Measurements from ENCODE around the gene BAIAP2L2.

The BAIAP2L2 gene

GRCh38 chr22:38106814-38107578, 3.5 kb downstream of the BAIAP2L2 start:
- no peak for DNase-seq

GRCh38 chr22:38104084-38104483, 6.4 kb downstream of the BAIAP2L2 start:
- no peak for DNase-seq

GRCh38 chr22:38103641-38104040, 6.8 kb downstream of the BAIAP2L2 start:
- no peak for DNase-seq

GRCh38 chr22:38098410-38099249, 11.9 kb downstream of the BAIAP2L2 start:
- DNase-seq, result no peak

DNA sequence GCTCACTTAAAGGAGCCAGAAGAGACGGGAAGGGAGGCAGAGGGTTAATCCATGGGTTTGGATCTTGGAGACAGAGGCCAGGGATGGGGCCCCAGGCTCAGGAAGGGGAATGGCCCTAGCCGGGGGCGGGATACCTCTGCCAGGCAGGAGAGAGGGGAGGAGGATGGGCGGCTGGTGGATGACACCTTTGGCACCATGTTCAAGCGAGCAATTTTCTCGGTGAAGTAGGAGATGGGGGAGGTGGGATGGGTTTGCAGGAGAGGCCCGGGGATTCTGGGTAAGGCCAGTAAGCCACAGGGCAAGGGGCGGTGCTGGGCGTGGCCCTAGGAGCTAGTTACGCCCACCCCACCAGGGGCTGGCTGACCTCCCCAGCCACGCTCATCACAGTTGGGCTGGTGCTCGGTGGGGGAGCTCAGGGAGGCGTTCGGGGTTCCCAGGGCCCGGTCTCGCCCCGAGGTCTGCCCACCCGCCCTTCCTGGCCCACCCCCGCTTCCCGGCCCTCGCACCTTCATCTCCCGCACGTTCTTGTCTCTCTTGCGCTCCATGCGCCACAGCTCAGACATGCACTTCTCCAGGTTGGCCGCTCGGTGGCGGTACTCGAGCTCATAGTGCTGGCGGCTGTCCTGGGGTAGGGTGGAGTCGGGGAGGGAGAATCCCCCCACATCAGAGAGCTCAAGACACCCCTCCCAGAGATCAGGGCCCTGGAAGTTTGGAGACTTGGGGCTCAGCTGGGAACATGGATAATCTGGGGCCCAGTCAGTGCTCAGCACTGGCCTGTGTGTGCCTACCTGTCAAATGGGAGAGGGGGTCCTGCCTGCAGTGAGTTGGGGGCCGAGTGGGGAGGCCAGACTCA, 12.7 kb downstream of the BAIAP2L2 start:
- no peak for DNase-seq

- no peak for DNase-seq
Observed at GRCh38 chr22:38097058-38097457, 13.4 kb downstream of the BAIAP2L2 start.

DNA sequence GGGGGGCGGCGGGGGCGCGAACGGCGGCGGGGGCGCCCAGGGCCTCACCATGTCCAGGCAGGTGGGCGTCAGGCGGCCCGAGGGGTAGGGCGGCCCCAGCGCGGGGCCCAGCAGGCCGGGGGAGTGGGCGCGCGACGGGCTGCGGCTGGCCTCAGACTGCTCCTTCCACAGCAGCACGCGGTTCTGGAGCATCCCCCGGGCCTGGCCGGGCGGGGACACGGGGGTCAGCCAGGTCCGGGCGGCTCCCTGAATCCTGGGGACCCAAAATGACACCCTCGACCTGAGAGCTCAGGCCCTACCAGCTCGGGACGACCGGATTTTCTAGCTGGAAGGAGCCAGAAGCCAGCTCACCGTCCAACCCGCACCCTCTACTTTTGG, 21.0 kb downstream of the BAIAP2L2 start:
- DNase-seq, result no peak

DNA sequence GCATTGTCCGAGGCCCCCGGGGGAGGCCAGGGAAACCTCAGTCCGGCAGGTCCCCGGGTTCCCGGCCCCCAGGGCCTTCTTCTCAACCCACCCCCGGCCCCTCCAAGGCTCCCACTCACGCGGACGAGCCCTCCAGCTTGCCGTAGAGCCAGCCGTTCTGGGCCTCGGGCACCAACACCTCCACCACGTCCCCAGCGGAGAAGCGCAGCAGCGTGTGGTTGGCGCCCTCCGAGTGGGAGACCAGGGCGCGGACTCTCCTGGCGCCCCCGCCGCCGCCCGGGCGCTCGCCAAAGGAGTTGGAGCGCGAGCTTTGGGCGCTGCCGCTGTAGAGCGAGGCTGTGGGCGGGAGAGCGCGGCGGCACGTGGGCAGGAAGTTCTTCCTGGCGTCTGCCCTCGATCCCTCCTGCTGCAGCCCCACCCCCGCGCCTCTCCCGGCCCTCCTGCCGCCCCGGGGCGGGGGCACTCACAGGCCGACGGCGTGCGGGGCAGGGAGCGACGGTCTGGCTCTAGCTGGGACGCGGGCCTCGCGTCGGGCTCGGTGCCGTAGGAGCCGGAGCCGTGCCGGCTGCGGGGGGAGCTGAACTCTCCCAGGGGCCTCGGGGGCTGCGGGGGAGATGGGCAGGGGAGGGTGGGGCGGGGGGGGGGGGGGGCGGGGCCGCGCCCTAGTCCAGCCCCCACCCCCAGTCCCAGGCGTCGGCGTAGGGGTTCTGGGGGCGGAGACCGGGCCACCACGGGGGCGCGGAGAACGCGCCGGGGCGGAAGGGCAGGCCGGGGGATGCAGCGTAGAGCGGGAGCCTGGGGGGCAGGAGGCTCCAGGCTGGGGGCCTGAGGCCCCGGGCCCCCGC, 21.6 kb downstream of the BAIAP2L2 start:
- no peak for DNase-seq

- no peak for DNase-seq
Observed at GRCh38 chr22:38087855-38088254, 22.6 kb downstream of the BAIAP2L2 start.

- no peak for DNase-seq
Observed at GRCh38 chr22:38086942-38087341, 23.5 kb downstream of the BAIAP2L2 start.

DNA sequence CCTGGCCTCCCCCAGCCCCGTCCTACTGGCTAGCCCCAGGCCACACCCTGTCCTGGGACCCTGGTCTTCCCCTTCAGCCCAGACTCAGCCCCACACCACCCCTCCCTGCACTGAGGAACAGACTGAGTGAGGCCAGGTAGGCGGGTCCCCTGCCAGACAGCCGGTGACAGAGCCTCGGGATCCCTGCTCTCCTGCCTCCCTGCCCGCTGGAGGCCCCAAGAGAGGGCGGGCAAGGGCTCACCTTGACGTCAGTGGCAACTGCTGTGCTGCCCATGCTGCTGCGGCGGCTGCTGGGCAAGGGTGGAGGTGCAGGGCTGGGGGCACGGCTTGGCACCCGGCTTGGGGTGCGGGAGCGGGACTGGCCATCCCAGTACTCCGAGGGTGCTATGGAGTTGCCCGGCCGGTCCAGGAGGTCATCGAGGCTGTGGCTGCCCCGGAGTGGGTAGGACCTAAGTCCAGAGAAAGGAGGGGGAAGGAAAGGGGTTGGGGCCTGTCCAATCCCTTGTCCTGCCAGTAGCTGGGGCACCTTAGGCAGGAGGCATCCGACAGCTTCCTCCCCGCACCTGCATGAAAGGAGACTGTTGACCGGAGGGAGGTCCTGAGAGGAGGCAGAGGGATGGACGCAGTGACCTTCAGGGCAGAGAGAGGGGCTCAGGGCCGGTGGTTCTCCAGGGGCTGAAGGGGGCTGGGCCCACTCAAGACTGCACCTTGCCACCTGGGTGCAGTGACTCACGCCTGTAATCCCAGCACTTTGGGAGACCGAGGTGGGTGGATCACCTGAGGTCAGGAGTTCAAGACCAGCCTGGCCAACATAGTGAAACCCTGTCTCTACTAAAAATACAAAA, 24.3 kb downstream of the BAIAP2L2 start:
- DNase-seq, result no peak

DNA sequence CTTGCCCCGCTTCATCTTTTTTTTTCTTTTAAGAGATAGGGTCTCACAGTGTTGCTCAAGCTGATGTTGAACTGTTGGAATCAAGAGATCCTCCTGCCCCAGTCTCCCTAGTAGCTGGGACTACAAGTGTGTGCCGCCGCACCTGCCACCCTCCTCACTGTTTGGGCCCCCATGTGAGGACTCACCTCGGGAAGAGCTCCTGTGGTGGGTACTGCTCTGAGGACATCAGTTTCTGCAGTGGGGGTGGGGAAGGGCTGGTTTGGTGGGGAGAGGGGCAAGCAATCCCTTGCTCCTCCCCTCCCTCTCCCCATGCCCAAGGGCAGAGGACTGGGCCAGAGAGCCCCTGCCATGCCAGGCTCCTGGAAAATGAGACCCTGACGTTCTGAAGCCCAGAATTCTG, 25.0 kb downstream of the BAIAP2L2 start:
- no peak for DNase-seq

DNA sequence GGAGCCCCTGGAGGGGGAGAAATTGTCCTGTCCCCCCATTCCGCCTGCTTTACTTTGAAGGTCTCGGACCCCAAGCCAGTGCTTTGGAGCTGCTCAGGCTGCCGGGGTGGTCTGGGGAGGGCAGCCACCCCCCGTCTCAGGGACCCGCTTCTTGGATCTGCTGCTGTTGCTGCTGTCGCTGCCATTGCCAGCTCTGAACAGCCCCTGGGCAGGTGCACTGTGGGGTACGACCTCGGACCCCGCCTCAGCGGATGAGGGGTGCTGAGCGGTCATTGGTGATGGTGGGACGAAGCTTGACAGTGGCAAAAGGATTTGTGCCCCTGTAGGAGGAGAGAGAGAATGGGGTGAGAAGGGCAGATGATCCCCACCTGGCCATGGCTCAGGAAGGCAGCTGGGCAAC, 25.4 kb downstream of the BAIAP2L2 start:
- no peak for DNase-seq

DNA sequence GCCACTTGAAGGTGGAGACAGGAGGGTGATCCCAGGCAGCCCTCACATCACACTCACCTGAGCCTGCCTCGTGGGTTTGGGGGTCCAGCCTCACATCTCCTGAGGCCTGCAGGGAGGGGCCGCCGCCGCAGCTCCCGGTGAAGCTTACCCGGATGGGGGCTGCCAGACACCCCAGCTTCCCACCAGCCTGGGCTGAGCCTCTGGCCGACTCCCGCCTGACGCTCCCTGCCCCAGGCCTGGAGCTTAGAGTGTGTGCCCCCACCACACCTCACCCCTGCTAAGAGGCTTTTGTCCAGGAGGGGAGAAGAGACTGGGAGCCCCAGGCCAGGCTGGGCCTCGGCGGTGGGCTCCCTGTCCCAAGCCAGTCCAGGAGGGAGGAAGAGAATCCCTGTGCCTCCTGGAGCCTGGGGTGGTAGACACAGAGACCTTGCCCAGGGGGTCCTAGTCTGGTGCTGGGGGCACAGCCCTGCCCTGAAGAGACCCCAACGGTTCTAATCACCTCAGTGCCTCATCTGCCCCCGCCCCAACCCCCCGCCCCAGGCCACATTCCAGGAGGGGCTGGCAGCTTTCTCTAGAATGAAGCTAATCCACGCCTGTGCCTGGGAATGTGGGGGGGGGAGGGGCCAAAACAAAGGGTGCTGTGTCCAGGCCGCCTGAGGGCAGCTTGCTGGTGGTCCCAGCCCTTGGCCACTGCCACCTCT, 26.4 kb downstream of the BAIAP2L2 start, which contains the start of gene SLC16A8:
SLC16A8 (minus strand) TSS at position 254 of the 701 bp plus-strand sequence. CDS start 1,311 bp downstream, outside the sequence.
- no peak for DNase-seq

DNA sequence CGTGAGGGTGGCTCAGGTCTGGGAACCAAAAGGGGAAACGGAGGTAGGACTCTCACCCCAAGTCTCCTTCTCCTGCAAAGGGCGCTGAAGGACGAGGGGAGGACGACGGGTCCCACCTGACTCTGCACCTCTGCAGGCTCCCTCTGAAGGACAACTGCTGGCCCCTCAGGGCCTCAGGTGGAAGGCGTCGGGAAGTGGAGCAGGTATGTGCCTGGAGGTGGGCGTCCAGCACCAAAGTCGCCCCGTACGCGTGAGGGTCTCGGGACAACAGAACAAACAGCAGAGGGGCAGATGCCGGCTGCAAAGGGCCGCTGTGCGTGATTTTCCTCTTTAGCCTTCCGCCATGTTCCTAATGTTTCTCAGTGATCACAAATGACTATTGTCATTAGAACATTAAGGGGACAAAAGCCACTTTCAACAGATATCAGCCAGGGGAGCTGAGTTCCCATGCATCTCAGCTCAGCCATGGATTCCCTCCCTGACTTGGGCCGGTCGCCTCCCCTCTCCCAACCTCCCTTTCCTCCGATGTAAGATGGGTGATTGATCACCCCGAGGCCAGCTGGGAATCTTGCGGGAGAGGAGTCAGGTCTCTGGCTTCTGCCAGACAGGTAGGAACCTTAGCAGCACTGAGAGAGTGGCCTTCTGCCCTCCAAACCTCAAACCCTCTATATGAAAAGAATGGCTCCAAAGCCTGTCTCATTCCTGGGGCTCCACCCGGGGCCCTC, 27.3 kb downstream of the BAIAP2L2 start:
- no peak for DNase-seq

- DNase-seq, result no peak
Observed at GRCh38 chr22:38081941-38082828, 28.3 kb downstream of the BAIAP2L2 start.

DNA sequence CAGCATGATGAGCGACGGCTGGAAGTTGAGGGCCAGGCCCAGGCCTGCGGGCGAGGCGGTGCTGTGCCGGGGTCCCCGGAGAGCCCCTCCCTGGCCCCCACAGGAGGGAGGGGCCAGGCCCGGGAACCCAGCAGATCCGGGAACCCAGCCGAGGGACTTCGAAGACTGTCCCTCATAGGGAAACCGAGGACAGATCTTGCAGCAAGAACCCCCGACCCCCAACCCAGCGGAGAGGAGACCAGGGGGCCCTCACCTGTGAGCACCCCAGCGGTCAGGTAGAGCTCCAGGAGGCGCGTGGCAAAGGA, 28.9 kb downstream of the BAIAP2L2 start:
- DNase-seq, result no peak

DNA sequence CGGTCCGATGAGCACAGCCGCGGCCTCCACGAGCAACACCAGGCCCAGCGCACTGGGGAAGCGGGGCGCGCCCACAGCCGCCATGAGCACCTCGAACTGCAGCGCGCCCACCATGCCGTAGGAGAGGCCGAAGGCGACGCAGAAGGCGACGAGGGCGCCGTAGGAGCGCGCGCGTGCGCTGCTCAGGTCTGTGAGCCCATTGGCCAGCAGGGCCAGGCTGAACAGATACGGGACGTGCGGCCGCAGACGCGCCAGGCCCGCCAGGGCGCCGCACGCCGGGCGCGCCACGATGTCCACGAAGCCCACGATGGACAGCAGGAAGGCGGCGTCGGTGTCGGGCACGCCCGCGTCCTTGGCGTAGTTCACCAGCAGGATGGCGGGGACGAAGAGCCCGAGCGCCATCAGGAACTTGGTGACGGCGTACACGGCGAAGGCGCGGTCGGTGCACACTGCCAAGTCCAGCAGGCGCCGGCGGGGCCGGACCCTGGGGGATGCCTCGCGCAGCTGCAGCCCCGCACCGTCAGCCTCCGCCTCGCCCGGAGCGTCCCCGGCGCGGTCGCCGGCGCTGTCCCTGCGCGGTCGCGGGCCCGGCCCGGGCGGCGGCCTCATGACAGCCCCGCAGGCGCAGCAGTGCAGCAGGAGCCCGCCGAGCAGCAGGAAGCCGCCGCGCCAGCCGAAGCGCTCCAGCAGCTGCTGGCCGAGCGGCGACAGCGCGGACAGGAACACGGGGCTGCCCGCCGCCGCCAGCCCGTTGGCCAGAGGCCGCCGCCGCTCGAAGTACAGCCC, 29.4 kb downstream of the BAIAP2L2 start:
- DNase-seq, result no peak
